H1 (cell line): ENCODE results near the gene INVS. TPM values are rescaled to one million over a fixed set of nuclear protein-coding genes. Genes with fewer than 3 reads are reported as not detected.

ENCODE experiments used
- BCL11A ChIP-seq, 2 experiments: IDR thresholded peaks; one replicate each; pipeline ENCODE4 v1.6.1; 2011; ENCODE audit warnings: low read depth in 2 of 2, low read length in 2 of 2, mild to moderate bottlenecking in 2 of 2
- CHD2 ChIP-seq: IDR thresholded peaks from 2 replicates; pipeline ENCODE4 v1.6.1; 2012; ENCODE audit warnings: low read length, improper control_type of control experiment
- FOSL1 ChIP-seq: IDR thresholded peaks from 2 replicates; pipeline ENCODE4 v1.6.1; 2011; ENCODE audit warnings: mild to moderate bottlenecking, low read depth, low read length, moderate library complexity; ENCODE audit not compliant: insufficient read depth
- HDAC6 ChIP-seq: IDR thresholded peaks from one replicate; pipeline ENCODE4 v1.7.1; 2012; ENCODE audit warnings: low read depth, mild to moderate bottlenecking, inconsistent platforms, low read length, moderate library complexity
- JUND ChIP-seq: IDR thresholded peaks from 2 replicates; pipeline ENCODE4 v1.6.1; 2011; ENCODE audit warnings: mild to moderate bottlenecking, improper control_type of control experiment, low read length
- RAD21 ChIP-seq, 2 experiments: IDR thresholded peaks in 1 of 2; conservative IDR thresholded peaks in 1 of 2; 2 replicates each; pipeline ENCODE4 v1.6.1; 2011; ENCODE audit warnings: low read depth in 2 of 2, low read length in 2 of 2, improper control_type of control experiment in 1 of 2, inconsistent platforms in 1 of 2, mild to moderate bottlenecking in 1 of 2, moderate library complexity in 1 of 2
- SIRT6 ChIP-seq: IDR thresholded peaks from one replicate; pipeline ENCODE4 v1.7.1; 2012; ENCODE audit warnings: low read length, inconsistent platforms
- SP4 ChIP-seq: IDR thresholded peaks from 2 replicates; pipeline ENCODE4 v1.6.1; 2012; ENCODE audit warnings: low read length, inconsistent platforms
- SUZ12 ChIP-seq: fragments of 200-600 bp; sonication (generic); IDR thresholded peaks from 2 replicates; pipeline ENCODE4 v1.6.1; 2012; ENCODE audit warnings: mild to moderate bottlenecking, inconsistent platforms, low read length, moderate library complexity, mixed read lengths
- polyA plus RNA-seq, 7 experiments: library from polyadenylated mRNA; depleted of rRNA in 3 of 7; stranded (reverse) in 5 of 7; unstranded in 2 of 7; fragments of >200 nt in 5 of 7; fragments of 200-250 nt in 2 of 7; gene quantifications; 1 replicate in 5 of 7; 2 replicates in 1 of 7; 4 replicates in 1 of 7; pipeline versions ENCODE4 v1.2.1 to v1.2.3, GENCODE V29; 2011 to 2013; ENCODE audit warnings: missing spikeins in 2 of 7, mixed read lengths in 2 of 7
- total RNA-seq: library from RNA; stranded (reverse); fragmentation: NEBNext Ultra II Directional; extraction: Animal tissue kit (Norgen Biotek cat#: 25700); gene quantifications from 2 replicates; pipeline ENCODE4 v1.2.1, GENCODE V29; 2021
- TF ChIP-seq, protein P1 (sequence below): fragments of 300-600 bp; sonication (generic); IDR thresholded peaks from 2 replicates; pipeline ENCODE4 v1.7.1; 2012; ENCODE audit warnings: low read length, moderate library complexity, mild to moderate bottlenecking, inconsistent platforms; ENCODE audit not compliant: insufficient replicate concordance

Gene INVS
- total and polyA plus RNA-seq, 2 of the 8 experiments (the other 6 are each of a cell fraction or from before 2014, with no cell fraction given) = 4.1 to 6.9 TPM

DNA sequence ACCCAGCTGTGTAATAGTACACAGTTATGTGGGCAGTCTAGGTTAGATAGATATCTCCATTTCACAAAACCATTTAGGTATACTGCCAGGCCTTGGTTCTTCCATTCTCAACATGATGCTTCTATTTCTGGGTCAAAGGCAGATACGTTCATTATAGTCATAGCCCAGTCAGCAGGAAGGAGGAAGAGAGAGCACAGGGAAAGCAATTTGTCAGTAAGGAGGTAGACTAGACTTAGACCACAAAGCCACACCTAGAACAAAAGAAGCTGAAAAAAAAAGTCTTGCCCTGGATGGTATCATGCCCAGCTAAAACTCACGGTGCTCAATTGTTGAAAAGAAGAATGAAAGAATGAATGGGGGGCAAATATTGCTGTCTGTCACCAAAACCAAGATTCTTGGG, 7.6 kb downstream of the INVS start (continued):
- TF ChIP-seq, protein P1, sequence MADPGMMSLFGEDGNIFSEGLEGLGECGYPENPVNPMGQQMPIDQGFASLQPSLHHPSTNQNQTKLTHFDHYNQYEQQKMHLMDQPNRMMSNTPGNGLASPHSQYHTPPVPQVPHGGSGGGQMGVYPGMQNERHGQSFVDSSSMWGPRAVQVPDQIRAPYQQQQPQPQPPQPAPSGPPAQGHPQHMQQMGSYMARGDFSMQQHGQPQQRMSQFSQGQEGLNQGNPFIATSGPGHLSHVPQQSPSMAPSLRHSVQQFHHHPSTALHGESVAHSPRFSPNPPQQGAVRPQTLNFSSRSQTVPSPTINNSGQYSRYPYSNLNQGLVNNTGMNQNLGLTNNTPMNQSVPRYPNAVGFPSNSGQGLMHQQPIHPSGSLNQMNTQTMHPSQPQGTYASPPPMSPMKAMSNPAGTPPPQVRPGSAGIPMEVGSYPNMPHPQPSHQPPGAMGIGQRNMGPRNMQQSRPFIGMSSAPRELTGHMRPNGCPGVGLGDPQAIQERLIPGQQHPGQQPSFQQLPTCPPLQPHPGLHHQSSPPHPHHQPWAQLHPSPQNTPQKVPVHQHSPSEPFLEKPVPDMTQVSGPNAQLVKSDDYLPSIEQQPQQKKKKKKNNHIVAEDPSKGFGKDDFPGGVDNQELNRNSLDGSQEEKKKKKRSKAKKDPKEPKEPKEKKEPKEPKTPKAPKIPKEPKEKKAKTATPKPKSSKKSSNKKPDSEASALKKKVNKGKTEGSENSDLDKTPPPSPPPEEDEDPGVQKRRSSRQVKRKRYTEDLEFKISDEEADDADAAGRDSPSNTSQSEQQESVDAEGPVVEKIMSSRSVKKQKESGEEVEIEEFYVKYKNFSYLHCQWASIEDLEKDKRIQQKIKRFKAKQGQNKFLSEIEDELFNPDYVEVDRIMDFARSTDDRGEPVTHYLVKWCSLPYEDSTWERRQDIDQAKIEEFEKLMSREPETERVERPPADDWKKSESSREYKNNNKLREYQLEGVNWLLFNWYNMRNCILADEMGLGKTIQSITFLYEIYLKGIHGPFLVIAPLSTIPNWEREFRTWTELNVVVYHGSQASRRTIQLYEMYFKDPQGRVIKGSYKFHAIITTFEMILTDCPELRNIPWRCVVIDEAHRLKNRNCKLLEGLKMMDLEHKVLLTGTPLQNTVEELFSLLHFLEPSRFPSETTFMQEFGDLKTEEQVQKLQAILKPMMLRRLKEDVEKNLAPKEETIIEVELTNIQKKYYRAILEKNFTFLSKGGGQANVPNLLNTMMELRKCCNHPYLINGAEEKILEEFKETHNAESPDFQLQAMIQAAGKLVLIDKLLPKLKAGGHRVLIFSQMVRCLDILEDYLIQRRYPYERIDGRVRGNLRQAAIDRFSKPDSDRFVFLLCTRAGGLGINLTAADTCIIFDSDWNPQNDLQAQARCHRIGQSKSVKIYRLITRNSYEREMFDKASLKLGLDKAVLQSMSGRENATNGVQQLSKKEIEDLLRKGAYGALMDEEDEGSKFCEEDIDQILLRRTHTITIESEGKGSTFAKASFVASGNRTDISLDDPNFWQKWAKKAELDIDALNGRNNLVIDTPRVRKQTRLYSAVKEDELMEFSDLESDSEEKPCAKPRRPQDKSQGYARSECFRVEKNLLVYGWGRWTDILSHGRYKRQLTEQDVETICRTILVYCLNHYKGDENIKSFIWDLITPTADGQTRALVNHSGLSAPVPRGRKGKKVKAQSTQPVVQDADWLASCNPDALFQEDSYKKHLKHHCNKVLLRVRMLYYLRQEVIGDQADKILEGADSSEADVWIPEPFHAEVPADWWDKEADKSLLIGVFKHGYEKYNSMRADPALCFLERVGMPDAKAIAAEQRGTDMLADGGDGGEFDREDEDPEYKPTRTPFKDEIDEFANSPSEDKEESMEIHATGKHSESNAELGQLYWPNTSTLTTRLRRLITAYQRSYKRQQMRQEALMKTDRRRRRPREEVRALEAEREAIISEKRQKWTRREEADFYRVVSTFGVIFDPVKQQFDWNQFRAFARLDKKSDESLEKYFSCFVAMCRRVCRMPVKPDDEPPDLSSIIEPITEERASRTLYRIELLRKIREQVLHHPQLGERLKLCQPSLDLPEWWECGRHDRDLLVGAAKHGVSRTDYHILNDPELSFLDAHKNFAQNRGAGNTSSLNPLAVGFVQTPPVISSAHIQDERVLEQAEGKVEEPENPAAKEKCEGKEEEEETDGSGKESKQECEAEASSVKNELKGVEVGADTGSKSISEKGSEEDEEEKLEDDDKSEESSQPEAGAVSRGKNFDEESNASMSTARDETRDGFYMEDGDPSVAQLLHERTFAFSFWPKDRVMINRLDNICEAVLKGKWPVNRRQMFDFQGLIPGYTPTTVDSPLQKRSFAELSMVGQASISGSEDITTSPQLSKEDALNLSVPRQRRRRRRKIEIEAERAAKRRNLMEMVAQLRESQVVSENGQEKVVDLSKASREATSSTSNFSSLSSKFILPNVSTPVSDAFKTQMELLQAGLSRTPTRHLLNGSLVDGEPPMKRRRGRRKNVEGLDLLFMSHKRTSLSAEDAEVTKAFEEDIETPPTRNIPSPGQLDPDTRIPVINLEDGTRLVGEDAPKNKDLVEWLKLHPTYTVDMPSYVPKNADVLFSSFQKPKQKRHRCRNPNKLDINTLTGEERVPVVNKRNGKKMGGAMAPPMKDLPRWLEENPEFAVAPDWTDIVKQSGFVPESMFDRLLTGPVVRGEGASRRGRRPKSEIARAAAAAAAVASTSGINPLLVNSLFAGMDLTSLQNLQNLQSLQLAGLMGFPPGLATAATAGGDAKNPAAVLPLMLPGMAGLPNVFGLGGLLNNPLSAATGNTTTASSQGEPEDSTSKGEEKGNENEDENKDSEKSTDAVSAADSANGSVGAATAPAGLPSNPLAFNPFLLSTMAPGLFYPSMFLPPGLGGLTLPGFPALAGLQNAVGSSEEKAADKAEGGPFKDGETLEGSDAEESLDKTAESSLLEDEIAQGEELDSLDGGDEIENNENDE = no peak
- TF ChIP-seq SP4 (no peak), RAD21 (IDR thresholded peaks at IDR 0.05 in 1 of 2, conservative IDR thresholded peaks at IDR 0.05 in 1 of 2; ENCODE audit: low read depth in 2 of 2, low read length in 2 of 2) (no peak), FOSL1 (no peak), HDAC6 (no peak), BCL11A (IDR thresholded peaks at IDR 0.05; ENCODE audit: low read depth in 2 of 2, low read length in 2 of 2) (no peak), CHD2 (no peak), SIRT6 (no peak), SUZ12 (no peak), JUND (no peak)
- TF ChIP-seq, all 59 proteins: peak for 0
